Epithelial cell of esophagus (primary cell): Measurements from ENCODE around the gene DDX17.

Source experiments
- DNase-seq: peaks from one replicate; pipeline ENCODE4 v3.0.0; 2010; ENCODE audit warnings: low read depth
- H3K4me3 ChIP-seq: 2 replicates; pipeline ENCODE4 v1.5.1; 2011; ENCODE audit warnings: mild to moderate bottlenecking, low read length, control low read depth
- TF ChIP-seq, protein P1 (sequence below): IDR thresholded peaks from 2 replicates; pipeline ENCODE4 v1.5.1; 2011; ENCODE audit warnings: low read depth, mild to moderate bottlenecking, low read length, control low read depth, inconsistent platforms; ENCODE audit not compliant: insufficient read depth; ENCODE audit errors: missing control alignments

Gene DDX17

DNA sequence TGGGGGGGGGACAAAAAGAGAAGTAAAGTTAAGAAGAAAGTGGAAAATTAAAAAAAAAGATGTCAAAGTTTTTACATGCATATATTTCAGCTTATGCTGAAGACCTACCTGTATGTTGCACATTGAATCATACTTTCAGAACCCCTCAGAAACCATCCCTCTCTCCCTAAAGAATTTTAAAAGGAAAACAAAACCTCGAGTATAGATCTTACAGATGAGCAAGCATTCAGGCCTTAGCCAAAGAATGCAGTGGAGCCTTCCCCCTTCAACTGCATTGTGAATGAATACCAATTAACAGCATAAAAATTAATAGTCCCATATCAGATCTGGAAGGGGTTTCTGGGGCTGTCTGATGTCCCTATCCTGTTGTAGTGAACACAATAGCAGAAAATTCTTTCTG is 21.9 kb downstream of the DDX17 start:
- no peak overlapping the region for H3K4me3 ChIP-seq
- DNase-seq = no peak
- TF ChIP-seq, protein P1, sequence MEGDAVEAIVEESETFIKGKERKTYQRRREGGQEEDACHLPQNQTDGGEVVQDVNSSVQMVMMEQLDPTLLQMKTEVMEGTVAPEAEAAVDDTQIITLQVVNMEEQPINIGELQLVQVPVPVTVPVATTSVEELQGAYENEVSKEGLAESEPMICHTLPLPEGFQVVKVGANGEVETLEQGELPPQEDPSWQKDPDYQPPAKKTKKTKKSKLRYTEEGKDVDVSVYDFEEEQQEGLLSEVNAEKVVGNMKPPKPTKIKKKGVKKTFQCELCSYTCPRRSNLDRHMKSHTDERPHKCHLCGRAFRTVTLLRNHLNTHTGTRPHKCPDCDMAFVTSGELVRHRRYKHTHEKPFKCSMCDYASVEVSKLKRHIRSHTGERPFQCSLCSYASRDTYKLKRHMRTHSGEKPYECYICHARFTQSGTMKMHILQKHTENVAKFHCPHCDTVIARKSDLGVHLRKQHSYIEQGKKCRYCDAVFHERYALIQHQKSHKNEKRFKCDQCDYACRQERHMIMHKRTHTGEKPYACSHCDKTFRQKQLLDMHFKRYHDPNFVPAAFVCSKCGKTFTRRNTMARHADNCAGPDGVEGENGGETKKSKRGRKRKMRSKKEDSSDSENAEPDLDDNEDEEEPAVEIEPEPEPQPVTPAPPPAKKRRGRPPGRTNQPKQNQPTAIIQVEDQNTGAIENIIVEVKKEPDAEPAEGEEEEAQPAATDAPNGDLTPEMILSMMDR = no peak

DNA sequence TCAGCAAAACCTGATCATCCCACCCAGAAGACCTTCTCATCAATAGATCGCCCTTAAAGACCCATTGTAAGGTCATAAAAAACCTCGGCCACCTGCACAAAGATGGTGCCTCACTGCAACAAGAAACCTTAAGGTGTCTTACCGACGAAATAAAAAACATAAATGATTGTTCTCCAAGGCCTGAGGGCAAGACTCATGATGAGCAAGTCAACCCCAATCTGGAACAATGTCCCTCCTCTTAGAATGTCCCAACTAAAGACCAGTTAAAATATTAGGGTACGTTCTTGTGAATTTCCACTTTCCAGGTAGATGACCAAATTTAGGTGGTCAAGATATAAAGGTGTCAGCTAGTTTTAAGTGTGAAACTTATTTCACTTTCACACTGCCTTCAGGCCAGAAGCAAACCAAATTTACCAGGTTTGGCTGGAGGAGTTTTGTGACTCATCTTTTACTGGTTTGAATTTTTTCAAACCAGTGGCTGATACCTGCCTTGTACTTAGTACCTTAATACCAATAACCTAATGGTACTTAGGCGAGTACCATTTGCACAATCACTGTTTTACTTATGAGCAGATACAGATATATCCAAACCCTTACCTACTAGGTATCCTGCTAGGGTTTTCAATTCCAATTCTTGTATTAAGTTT is 23.3 kb downstream of the DDX17 start:
- no peak for DNase-seq
- H3K4me3 ChIP-seq = no peak overlapping the region
- TF ChIP-seq, protein P1 = no peak

DNA sequence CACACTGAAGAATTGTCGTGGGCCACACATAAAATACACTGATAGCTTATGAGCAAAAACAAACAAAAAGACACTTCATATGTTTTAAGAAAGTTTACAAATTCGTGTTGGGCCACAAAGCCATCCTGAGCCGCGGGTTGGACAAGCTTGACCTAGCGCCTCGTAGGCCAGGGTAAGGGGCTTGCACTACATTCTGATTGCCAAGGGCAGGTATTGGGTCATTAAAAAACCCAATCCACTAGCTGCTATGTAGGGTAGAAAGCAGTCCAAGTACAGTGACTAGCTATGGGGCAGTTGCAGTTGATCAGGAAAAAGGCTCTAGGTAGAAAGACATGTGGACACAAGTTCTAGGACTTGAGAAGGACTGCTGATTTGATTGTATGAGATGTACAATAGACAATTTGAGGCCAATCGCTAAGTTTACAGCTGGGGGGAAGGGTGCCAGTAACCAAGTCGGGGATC is 24.2 kb downstream of the DDX17 start:
- no peak for DNase-seq
- TF ChIP-seq, protein P1 = no peak
- no peak overlapping the region for H3K4me3 ChIP-seq

DNA sequence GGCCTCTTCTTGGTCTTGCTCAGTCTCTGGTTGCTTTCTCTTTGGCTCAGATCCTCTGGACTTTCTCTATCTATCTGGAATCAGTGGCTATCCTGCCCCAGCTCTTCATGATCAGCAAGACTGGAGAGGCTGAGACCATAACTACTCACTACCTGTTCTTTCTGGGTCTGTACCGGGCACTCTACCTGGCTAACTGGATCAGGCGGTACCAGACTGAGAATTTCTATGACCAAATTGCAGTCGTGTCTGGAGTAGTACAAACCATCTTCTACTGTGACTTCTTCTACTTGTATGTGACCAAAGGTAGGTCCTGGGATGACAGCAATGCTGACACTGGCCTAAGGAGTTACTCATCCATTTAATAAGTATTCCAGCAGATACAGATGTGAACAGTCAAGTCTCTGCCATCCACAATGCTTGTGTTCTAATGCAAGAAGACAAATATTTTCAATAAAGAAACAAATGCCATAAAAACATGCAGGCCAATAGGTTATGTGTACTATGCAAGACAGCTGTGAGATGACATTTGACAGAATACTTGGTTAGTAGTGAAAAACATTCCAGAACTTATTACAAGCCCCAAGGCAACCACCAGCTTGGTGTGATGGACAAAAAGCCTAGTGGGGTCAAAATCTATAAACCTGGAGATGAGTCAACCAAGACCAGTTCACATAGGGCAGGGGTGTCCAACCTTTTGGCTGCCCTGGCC is 24.8 kb downstream of the DDX17 start:
- H3K4me3 ChIP-seq = no peak overlapping the region
- DNase-seq = no peak
- TF ChIP-seq, protein P1 = no peak

DNA sequence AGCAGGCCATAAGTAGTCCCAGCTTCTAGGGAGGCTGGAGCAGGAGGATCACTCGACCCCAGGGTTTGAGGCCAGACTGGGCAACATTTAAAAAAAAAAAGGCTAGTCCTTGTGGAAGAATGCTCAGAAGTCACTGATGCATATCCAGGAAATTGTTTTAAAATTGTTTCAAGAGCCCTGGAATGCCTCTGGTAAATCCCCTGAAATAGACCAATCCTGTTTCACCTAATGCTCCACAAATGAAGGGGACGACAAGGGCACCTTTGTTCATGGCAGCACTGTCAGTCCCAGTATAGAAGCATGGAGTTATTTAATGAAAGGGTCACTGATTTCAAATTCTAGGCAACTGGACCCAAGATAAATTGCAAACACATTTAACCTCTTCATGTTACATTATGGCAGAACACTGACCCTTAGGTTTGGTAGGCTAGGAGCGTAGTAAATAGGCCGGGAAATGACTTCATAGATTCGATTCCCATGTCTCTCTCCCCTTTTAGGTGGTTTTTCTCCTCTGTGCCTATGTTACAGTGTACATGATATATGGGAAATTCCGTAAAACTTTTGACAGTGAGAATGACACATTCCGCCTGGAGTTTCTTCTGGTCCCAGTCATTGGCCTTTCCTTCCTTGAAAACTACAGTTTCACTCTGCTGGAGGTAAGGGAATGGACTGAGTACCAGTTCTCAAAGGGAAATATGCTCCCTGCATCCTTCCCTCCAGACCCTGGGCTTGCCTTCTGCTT is 26.8 kb downstream of the DDX17 start:
- no peak for DNase-seq
- H3K4me3 ChIP-seq = no peak overlapping the region
- TF ChIP-seq, protein P1 = no peak

DNA sequence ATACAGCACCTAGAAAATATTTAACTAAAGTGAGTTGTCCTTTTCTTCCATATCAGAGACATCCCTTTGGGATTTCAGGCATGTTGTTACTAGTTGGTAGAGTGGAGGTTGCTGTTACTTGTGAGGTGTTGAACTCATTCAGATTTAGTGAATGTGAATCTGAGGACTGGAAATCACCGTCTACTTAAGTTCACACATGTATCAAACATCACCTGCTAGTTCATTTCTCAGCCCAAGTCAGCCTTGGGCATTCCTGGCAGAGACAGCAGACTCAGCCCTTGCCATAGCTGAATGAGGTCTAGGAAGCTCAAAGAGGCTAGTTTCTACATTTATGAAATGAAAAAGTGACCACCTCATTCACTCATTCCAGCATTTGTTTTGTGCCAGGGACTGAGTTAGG is 28.5 kb downstream of the DDX17 start:
- DNase-seq = peak; percentile 80
- H3K4me3 ChIP-seq = no peak overlapping the region
- TF ChIP-seq, protein P1 = no peak
